Stimulated activated CD8-positive, alpha-beta memory T cell treated with anti-CD3 and anti-CD28 coated beads, Interleukin-15, amount 100 ng/mL, for 4 hours (primary cell): ENCODE measurements around the gene ITGBL1.

Source experiments
- DNase-seq, 2 donors: peaks; one replicate each; pipeline ENCODE4 v3.0.0-alpha.2; 2020; ENCODE audit warnings: low read depth in 2 of 2

ITGBL1 gene

DNA sequence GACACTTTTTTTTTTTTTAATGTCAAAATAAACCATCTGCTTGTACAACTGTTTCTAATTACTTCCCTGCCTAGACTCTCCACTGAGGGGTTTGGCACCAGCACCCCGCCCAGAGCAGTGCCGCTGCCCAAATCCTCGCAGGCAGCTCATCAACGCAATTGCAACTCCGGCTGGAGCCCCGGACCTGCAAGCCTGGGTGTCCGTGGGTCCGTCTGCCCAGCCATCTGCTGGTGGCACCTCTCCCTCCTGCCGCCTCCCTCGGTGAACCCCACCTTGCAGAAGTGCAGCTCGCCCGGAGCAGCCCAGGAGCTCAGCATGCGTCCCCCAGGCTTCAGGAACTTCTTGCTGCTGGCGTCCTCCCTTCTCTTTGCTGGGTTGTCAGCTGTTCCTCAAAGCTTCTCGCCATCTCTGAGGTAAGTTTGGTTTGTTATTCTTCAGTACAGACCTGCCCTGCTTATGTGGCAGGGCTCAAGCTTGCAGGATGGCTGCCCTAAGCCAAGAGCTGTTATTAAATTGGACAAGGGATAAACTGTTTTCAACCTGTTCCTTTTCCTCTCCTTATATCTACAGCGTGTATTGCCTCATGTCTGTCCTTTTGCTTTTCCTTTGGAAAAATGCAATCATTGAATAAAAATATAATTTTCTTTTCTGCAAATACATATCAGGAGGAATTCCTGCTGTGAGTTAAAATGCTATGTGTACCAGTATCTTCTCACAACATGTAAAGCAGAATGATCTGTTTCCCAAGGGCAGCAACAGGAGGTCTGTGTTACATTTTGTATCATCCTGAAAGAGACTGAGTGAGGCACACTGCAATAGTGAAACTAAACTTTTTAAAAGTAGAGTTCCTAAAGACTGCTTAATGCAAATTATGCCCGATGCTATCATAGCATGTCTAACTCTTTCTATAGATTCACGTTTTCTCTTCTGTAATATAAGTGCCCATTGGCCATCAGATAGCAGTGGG is at the start of gene ITGBL1:
TSS of gene ITGBL1 (plus strand) at position 157 of the 967 bp plus-strand sequence. CDS start at position 316, 159 bp downstream.
- DNase-seq = no peak

DNA sequence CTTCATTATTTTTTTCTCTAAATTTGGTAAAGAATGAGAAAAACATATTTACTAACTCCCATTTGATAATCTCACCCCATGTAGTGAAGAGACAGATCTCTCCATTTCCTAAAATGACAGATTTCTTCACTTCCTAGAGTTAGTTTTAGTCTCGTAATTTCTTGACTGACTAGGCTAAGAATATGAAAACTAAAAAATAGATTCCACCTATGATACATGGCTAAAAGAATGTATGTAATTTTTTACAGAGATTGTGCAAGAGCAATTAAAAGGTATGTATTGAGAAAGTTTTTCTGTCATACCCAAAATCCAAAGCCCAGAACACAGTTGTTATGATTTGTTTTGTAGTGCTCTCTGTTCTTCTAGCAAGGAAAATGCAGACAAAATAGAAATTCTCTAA is 45.7 kb upstream of the ITGBL1 start:
- DNase-seq = no peak

DNA sequence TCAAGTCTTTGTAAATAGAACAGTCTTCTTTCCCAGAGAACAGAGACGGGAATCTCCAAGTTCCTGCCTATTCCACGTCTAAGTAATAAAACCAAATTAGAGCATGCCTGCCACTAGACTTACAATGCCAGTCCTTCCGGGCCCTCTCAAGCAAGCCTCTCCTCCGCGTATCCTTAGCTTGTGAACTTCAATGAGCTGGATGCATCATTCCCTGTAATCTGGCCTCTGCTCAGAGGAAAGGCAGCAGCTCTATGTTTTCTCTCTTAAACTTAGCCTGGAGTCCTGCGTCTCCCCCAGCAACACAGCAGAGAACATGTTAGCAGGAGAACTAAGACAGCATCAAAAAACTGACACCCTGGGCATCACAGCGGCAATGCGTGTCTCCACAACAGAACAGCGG is 44.3 kb upstream of the ITGBL1 start:
- no peak for DNase-seq

DNA sequence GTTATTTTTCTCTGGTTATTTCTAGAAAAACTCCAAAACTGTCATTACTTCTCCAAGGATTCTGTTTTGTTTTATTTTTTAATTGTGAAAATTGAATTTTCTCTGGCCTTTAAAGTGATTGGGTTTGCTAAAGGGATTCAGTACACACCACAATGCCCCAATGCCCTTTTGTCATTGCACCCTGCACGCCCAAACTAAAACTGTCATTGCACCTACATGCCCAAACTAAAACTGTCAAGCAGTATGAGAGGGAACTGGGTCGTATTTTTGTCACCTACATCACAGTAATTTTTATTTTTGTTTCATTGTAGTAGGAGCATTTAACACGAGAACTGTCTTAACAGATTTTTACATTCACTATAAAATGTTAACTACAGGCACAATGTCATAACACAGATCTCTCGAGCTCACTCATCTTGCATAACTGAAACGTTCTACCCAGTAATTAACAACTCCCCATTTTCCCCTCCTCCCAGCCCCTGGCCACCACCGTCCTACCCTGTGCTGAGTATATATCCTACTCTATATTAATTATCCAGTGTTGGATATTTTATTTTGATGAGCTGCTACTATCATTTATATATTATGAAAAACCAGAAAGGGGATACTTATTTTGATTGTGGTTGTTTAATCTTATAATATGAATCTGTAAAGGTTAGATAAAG is 43.4 kb upstream of the ITGBL1 start:
- DNase-seq = no peak

DNA sequence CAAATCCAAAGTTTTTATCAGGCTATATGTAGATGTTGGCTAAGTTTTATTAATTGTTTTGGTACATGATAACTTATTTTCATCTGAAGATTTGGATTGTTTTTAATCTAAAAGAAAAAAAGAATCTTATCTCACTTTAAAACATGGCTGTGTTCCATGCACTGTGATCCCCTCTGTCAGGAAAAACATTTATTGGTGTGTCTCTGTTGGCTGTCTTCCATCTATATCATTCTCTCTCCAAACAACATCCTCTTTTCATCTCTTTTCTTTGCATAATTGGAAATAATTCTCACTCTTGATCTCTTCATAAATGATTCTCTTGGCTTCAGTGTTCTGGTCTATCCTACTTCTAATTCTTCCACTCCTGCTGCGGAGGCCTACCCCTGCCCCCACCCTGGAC is 40.4 kb upstream of the ITGBL1 start:
- no peak for DNase-seq

DNA sequence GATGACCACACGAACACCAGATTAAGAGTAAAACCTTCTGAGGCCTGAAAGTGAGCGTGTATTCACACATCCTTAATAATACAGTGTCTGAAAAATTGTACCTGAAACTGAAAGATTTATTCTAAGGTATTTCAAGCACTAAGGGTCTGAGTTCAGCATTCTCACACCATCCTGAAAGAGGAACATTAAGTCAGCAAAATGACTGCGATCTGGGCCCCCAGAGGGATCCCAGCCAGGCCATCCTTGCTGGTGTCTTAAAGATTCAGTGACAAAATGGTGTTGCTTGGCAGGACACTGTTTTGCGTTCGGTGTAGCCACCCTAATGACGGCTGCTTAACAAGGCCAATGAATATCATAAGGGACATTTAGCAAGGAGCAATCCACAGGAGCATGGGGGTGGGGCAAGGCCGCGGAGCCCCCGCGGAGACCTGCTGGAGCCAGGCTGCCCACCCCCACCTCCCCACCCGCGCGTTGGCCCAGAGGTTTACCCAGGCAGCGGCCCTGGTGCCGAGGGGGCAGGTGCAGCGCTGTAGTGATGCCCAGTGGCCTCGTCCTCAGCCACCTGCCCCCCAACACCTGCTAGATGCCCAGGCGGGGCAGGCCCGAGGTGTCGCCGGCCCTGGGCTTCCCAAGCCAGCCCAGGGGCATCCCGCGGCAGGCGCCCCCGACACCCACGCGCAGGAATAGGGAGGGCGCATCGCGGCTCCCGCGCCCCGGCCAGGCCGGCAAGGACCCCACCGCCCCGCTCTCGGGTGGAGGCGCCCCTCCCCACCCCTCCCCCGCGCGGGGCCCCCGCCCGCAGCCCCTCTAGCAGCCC is 36.9 kb upstream of the ITGBL1 start:
- DNase-seq = no peak

DNA sequence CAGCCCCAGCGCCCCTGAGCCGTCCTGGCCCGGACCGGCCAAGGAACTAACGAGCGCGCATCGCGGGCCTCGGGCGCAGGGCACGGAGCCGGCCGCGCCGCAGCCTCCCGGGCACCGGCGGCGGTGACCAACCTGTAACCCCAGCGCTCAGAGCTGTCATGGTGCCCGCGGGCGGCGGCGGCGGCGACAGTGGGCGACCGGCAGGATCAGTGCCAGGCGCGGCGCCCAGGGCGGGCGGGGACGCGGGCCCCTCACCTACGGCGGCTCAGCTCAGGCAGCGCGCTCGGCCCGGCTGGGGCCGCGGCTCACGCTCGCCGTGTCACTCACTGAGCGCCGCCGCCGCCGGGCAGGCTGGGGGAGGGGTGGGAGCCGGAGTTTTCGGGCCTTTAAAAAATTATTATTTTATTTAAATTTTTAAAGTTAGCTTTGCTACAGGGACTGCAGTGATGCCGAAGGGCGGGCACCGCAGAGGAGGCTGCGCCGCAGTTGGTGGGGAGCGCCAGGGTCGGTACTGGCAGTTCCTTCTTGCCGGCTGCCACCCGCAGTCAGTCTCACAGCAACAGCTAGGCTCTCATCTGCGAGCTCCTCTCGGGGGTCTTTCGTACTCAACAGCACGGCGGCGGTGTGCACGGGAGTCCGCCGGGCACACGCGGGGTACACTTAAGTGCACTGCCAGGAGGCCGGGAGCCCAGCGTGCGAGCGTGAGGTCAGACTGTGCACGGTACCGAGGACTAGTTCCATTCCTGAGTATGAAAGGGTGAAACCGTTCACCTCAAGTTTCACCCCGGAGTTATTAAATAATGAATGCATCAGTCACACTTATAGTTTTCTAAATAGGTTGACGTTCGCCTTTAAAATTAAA is 36.1 kb upstream of the ITGBL1 start, which contains the start of gene NALCN:
TSS of gene NALCN (minus strand) at position 328 of the 862 bp plus-strand sequence. CDS start 17,382 bp downstream, outside the sequence.
- DNase-seq = no peak

DNA sequence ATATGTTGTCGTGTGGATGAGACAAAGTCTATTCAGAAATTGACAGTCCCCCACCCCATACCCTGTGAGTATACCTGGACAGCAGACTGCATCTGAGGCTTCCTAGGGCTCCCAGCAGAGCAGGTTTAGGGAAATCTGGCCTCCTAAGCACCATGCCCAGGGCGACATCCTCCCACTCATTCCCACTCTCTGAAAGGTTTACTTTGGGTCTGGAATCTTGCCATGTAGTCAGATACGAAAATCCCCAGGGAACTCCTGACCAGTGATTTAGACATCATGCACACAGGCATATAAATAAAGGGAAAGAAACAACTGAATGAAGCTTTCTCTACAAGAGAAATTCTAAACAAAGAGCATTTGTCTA is 35.5 kb upstream of the ITGBL1 start:
- no peak for DNase-seq

DNA sequence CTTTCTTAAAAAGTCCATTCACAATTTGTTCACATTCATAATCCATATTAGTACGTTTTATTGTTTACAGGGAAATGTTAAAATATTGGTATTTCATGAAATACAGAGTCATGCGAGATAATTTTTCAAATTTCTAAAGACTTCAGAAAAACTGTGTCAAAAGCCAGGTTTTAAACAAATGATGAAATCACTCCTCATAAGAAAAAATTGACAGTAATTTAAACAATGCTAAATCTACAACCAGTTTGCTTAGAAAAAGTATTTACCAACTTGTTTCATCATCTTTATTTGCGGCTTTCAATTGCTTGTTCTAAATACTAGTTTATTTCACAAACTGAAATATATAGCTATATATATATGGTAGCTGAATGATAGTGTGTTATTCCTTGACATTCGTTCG is 35.0 kb upstream of the ITGBL1 start:
- DNase-seq = no peak

DNA sequence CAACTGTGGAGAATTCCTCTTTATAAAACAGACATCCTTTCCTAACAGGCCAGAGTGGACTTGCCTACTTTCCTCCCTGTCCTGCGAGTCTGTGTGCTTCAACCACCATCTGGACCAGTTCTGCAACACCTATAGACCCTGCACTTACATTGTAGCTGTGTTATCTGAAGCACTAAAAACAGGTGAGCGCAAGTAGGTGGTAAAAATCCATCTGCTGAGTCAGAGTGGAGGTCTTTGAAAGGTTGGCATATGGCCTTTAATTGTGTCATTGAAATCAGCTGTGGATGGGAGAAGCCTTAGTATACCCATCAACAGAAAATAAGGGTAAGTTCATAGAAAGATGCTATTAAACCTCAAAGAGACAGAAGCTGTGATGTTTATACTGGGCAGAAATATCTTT is 28.6 kb upstream of the ITGBL1 start:
- DNase-seq = no peak

DNA sequence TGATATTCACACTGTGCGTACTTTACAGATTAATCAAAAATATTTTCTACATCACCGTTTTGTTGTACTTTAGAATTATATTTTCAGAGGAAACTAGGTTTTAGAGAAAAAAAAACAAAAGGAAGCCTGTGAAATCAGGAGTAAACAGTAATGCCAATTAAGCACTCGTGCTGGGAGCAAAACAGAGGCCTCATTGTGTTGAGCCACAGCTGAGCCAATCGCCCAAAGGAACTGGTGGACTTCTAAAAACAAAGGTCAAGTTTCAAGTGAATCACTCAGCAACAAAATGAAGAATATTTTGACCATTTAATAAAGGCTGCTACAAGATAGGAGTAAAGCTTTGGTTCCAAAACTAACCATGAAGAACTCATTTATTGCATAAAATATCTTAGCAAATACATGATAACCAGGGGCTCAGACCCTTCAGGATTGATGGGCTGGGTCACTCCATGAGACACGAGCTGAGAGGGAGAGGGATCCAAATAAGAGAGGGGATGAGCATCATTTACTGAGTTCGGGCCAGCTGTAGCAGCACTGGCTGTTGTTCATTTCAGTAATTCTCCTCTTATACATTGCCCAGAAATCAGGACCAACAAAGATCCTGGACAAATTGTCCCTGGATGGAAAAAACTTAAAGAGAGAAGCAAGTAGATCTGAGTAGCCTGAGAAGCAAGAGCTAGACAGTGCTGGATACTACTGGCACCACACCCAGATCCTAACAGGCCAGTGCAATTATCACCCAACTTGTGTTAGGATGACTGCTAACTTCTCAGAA is 27.9 kb upstream of the ITGBL1 start:
- no peak for DNase-seq

DNA sequence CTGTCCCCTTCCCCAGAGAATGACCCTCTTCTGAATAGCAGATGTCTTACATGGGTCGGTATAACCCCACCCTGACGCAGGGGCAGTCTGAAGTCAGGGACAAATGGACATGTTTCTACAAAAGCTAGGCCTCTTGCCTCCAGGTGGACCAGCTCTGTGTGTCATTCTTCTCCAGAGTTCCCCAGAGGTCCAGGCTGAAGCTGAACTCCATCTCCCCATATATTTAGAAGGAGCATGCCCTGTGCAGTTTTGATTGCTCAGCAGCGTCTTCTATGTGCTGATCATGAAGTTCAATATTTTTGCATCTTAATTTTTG is 27.4 kb upstream of the ITGBL1 start:
- no peak for DNase-seq

DNA sequence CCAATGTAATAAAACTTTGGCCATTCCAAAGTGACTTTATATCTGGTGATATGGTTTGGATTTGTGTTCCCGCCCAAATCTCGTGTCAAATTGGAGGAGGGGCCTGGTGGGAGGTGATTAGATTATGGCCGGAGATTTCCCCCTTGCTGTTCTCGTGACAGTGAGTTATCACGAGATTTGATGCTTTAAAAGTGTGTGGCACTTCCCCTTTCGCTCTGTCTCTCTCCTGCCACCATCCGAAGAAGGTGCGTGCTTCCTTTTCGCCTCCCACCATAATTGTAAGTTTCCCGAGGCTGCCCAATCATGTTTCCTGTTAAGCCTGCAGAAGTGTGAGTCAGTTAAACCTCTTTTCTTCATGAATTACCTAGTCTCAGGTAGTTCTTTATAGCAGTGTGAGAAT is 26.9 kb upstream of the ITGBL1 start:
- no peak for DNase-seq

GRCh38 chr13:101429733-101430132 is 22.7 kb upstream of the ITGBL1 start:
- DNase-seq = no peak

GRCh38 chr13:101433895-101434294 is 18.6 kb upstream of the ITGBL1 start:
- no peak for DNase-seq

- DNase-seq = no peak
Measured at GRCh38 chr13:101434486-101434885, 18.0 kb upstream of the ITGBL1 start.

DNA sequence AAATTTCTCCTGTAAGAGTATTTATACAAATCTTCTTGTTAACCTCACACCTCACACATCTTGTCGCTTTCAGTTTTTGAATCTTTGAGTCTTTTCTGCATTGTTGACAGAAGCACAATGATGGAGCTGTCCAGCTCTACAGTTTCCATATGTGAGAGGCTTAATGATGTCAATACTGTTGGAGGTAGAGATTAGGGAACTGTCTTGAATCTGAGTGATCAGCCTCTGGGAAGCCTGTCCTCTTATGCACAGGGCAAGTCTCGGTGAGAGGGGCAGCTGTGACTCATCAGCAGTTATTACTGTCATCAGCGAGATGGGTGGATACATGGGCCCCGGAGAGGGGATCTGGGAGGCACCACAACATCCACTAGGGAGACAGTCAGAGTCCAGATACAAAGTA is 4.6 kb upstream of the ITGBL1 start:
- no peak for DNase-seq

- no peak for DNase-seq
Measured at GRCh38 chr13:101449790-101450748, 2.4 kb upstream of the ITGBL1 start.

GRCh38 chr13:101450749-101451130 is 1.7 kb upstream of the ITGBL1 start:
- no peak for DNase-seq
